ENCODE results near the gene AGBL1.

AGBL1 gene

GRCh38 chr15:86541540-86541939 is 461.9 kb downstream of the AGBL1 start:
- DNase-seq, result no peak

- DNase-seq, result no peak
These were observed 470.4 kb downstream of the AGBL1 start for GRCh38 chr15:86550075-86550474.

- DNase-seq, result no peak
These were observed 473.4 kb downstream of the AGBL1 start for GRCh38 chr15:86553108-86553507.

- no peak for DNase-seq
These were observed 475.4 kb downstream of the AGBL1 start for GRCh38 chr15:86555098-86555497.

DNA sequence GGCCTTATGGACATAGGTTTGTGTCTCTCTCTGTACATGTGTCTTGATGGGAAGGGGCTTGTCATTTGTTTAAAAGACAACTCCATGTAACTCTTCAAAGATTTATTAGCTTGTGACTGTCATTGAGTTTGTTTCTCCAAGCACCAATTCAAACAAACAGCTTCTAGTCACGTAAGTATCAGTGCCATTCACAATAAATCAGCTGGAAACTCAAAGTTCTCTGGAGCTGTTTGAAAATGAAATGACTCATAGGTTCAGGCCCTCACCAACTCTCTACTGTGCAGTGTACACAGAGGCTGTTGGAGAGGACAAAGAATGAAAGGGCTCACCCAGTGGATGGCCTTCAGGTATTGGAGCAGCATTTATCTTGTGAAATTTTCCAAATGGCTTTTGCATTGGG is 476.3 kb downstream of the AGBL1 start:
- no peak for DNase-seq

GRCh38 chr15:86556396-86557017 is 476.8 kb downstream of the AGBL1 start:
- no peak for DNase-seq

GRCh38 chr15:86557018-86557550 is 477.4 kb downstream of the AGBL1 start:
- no peak for DNase-seq

GRCh38 chr15:86558252-86558651 is 478.6 kb downstream of the AGBL1 start:
- no peak for DNase-seq

DNA sequence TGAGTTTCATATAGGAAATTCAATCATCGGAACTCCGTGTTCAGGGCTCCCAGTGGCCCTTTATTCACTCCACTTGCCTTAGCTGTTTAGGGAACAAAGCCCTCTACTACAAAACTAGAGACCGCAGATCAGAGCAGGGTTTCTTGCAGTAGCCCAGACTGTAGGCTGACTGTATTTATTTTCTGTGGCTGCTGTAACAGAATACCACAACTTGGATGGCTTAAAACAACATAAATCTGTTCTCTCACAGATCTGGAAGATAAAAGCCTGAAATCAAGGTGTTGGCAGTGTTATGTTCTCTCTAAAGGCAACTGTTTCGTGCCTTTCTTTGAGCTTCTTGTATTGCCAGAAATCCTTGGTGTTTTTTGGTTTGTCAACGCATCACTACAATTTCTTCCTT is 479.0 kb downstream of the AGBL1 start:
- DNase-seq, result no peak

DNA sequence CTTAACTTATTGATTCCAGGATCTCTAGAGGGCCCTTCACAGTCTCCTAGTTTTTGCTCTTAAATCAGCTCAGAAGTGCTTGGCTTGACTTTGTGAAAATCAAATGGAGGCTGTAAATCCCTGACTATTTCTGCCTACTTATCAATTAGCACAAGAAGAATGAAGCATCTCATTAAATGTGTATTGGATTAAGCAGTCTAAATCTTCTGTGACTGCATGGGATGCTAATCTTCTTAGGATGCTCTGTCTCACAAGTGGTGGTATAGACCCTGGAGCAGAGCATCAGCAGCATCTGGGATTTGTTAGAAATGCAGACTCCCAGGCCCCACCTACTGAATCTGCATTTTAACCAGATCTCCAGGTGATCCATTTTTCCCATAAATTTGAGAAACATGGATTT is 488.7 kb downstream of the AGBL1 start:
- no peak for DNase-seq

DNA sequence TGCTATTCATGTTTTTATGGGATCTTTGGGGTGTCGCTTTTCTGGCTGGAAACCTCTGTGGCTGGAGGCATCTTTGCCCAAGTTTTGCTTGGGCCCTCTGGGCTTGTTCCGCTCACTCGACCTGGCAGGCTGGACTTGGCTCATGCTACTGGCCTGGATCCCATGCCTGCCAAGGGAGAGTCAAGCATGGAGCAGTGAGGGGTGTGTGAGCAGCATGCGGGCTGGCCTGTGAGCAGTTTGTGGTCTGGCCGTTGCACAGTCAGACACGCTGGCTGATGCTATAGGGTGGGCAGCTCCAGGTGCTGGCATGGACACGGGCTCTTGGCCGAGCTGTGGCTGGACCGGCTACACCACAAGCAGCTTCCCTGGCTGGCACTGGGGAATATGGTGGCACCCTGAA is 491.1 kb downstream of the AGBL1 start:
- DNase-seq, result no peak

DNA sequence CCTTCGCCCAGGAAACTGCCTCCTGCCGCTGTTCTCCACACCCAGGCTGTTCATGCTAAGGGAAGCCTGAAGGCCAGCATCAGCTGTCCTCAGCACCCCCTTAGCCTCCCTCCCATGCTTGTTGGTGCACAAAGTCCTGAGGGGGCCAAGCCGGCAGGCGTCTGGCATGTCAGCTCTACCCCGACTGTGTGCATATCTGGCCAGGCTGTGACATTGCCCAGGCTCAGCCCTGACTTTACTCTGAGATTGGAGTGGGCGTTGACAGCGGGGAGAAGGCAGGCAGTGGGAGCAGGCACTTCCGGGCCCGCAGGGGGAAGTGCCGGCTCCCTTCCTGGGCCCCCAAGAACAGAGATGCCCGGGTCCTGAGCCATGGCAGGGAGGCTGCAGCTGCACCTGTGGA is 492.2 kb downstream of the AGBL1 start:
- no peak for DNase-seq

GRCh38 chr15:86572368-86572841 is 492.7 kb downstream of the AGBL1 start:
- DNase-seq, result no peak

- no peak for DNase-seq
These were observed 493.8 kb downstream of the AGBL1 start for GRCh38 chr15:86573476-86573875.

DNA sequence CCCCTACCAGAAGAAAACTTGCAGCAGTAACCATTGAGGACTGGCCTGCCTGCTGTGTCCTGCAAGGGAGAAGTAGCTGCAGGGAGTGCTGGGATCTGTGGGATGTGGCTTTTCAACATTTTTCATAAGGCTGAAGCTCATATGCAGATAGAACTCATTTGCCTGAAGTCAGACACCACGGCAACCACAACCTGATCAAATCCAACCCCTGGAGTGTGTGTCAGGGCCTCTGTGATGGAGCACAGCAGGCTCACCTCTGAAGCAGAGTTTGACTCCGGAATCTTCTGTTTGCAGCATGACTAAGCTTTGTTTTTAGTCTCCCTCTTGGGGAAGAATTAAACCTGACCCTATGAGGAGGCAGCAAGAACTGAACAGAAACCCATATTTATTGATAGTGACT is 508.7 kb downstream of the AGBL1 start:
- DNase-seq, result no peak

- DNase-seq, result no peak
These were observed 510.8 kb downstream of the AGBL1 start for GRCh38 chr15:86590461-86590860.

GRCh38 chr15:86591158-86591557 is 511.5 kb downstream of the AGBL1 start:
- no peak for DNase-seq

GRCh38 chr15:86591994-86592735 is 512.5 kb downstream of the AGBL1 start:
- no peak for DNase-seq

DNA sequence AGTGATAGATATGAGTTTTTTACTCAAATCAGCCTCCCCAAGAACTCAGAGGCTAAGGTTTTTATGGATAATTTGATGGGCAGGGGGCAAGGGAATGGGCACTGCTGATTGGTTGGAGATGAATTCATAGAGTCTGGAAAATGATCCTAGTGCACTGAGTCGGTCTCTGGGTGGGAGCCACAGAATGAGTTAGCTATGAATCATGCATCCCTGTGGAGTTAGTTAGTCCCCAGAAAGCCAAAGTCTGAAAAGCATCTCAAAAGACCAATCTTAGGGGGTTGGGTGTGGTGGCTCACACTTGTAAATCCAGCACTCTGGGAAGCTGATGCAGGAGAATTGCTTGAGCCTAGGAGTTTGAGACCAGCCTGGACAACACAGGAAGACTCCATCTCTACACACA is 516.1 kb downstream of the AGBL1 start:
- no peak for DNase-seq

DNA sequence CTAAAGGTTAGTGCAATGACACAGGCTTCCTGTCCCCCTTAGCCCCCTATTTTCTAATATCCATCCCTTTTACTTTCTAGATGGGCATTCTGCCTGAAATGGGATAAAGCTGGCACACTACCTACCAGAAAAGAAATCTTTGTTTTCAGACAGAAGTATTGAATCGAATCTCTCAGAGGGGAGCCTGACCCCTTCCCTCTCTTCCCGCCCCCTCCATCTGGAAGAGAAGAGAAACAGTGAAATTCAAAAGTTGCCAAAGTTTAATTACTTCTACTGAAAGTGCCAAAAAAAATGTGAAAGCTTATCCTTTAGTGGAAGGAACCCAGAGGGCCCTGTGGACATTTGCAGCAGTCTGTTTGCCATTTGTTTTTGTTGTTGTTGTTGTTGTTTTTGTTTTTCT is 523.8 kb downstream of the AGBL1 start:
- no peak for DNase-seq

DNA sequence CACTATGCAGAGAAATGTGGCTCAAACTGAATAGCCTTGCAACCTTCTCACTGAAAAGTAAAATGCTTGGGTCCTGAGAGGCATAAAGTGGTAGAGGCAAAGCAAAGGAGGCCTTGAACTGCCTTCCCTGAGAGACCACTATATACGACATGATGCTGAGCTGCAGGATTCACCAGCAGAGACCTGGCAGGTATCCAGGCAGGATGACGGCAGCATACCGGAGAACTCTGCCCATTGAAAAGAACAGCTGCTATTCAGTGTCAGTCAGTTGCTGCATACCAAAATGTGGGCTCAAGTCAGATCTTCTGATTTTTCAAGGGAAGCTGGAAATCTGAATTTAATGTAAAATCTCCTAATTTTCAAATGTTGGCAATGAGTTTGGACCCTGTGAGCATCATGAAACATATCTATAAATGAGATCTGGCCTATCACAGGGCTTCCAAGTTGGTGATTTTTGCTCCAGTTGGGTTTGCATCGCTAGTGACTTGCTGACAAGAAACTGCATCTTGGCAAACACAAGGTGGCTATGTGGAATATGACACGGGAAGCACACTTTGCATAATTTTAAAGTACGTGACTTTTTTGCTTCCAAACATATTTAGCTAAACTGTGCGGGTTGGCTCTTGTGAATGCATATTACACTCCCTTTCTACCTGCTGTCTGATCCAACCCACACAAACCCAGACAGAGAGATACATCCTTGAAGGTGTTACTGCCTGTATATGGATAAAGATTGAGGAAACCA is 529.0 kb downstream of the AGBL1 start:
- DNase-seq, result no peak

DNA sequence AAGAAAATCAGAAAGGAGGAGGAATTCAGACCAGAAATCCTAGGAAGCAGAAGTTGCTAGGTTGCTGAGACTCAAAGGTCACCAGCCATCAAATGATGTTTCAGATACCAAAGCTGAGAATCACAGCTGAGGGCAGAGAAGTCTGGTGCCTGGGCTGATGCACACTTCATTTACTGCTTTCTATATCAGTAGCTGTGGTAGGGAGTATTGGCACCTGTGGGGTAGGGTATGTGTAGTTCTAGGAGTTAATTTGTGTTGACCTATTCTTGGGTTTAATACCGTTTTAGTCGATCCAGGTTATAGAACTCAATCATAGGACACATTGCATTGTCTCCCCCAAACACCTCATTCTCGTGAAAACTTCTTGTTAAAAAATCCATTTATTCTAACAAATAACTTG is 529.6 kb downstream of the AGBL1 start:
- no peak for DNase-seq

DNA sequence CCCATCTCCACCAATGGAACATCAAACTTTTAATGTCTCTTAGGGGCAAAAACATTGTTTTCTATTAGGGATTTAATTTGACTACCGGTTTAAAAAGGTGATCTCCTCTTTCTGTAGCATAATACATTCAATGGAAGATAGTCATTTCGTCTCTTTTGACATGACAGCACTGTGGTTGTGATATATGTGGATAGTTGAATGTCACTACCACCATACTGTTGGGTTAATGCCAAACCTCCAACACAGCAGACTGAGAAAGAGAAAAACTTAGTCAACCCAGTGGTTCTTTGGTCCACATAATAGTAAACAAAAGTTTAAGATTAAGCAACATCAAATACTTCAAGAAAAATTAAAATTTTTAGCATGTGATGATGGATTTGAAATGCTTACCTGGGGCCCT is 530.4 kb downstream of the AGBL1 start:
- no peak for DNase-seq

Measured in activated gamma-delta T cell treated with Interleukin-2 at 50 U/mL for 16 hours (primary cell).